HG03439 (cell line): ENCODE measurements around the gene TMIGD1.
A peak's percentile ranks its signal among the peaks of the same experiment; 100 is the strongest.

ENCODE experiments used
- ATAC-seq: cut with Tn5 transposase; IDR thresholded peaks from one replicate; pipeline ENCODE4 v1.9.1; 2021; ENCODE audit warnings: mild to moderate bottlenecking, moderate library complexity; ENCODE audit not compliant: unreplicated experiment

The TMIGD1 gene, protein sequence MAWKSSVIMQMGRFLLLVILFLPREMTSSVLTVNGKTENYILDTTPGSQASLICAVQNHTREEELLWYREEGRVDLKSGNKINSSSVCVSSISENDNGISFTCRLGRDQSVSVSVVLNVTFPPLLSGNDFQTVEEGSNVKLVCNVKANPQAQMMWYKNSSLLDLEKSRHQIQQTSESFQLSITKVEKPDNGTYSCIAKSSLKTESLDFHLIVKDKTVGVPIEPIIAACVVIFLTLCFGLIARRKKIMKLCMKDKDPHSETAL

DNA sequence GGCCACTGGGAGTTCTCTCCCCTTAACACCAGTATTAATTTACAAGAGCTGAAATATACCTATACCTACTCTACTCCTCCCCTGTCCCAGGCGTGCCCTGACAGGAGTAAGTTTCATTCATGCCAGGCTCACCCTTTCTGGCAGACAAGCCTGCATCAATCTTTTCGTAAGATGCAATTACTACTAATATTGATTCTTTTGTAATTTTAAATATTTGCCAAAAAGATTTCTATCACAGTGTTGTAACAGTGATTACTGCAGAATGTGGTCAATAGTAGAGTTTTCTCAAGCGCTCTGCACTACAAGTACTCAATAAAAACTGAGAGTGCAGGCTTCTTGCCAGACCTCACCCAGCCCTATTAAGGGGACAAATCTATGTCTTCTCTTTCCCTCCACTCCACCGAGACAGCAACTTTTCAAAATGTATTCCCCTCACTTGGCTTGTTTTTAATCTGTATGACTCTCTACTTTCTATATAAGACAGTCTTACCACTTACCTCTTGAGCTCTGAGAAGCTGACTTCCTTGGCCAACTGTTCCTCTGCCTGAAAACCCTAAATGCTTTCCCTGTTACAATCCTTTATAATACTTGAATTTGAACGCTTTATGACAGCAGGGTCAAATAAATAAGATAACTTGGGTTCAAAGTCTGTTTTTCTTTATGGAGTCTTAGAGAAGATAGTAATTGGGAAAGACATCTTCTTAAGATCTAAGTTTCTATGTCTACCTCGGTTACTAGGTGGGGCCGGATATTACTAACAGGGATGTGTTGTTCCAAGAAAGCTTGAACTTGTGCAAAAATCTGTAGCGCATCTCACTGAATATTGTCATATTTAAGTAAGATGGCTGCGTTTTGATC, at the start of gene TMIGD1:
TSS of gene TMIGD1 (minus strand) at position 555 of the 858 bp plus-strand sequence. CDS start 1,924 bp downstream, outside the sequence.
- no peak for ATAC-seq

DNA sequence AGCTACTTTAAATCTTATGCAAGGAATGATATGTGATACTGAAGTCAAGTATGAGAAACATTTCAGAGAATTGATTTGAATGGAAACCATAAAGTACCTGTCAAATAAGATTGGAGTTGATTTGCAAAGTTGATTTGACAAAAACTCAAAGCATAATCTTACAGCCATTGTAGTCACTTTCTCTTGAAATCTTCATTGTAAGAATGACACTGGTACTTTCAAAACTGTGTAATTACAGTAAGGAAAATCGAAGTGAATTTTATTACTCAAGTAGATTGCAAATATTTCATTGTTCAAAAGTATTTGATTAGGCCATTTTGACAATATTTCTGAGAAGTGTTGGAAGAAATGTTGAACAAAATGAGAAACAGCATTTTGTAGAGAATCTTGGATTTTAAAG, 48.5 kb upstream of the TMIGD1 start:
- no peak for ATAC-seq

DNA sequence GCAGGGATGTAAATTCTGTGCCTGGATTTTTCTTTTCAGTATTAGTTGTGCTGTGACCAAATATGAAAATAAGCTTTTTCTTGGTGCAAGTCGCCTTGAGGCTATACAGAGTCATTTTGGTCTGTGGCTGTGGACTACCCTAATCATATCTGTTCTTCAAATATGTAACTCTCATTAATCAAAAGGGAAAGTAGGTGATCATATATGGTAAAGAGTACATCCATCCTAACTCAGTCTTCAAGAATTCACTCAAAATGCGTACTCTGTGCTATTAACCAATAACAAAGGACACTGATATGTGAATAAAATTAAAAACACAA, 47.4 kb upstream of the TMIGD1 start:
- no peak for ATAC-seq

DNA sequence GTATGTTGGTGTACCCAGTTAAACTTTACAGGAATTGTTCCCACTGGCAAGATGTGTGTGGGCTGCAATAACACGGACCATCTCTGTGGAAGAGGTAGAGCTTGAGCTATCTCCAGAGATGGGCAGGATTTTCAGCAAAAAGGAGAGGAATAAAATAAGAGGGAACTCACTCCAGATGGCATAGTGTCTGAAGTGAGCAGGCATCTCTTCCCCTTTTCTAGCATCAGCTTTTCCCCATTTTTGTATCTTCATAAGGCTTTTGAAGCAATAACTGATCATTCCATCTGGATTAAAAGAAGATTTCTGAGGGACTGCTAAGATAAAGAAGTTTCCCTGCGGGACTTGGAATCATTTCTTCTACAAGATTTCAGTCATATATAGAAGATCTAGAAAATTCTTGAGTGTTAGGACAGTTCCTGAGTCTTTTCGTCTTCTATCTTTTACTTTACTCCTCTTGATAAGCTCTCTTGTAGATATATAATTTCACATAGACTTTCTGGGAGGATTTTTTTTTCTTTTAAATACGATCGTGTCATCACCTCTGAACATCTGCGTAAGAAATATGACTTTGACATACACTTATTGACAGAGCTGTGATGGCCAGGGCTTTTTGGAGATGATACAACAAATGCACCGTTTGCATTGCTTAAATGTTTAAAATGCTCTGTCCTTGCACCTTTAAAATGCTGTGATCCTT, 46.9 kb upstream of the TMIGD1 start:
- no peak for ATAC-seq

DNA sequence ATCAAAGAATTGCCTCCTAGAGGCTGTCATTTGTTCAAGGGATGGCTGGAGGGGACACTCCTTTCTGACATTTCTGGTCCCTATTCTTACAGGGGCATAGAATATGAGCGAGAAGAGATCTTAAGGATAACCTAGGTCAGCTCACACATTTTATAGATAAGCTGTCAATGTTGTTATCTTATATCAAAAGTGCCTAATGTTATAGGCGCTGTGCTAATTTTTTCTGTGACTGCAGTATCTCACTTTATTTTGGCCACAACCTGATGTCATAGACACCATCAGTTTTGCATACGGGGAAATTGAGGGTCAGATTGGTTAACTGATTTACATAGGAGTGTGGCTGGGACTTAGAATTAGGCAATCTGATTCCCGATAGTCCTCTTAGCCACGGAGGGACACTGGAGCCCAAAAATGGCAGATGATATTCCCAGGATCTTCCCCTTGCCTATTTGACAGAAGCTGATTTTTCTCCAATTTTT, 46.1 kb upstream of the TMIGD1 start:
- ATAC-seq, result peak; percentile 37

DNA sequence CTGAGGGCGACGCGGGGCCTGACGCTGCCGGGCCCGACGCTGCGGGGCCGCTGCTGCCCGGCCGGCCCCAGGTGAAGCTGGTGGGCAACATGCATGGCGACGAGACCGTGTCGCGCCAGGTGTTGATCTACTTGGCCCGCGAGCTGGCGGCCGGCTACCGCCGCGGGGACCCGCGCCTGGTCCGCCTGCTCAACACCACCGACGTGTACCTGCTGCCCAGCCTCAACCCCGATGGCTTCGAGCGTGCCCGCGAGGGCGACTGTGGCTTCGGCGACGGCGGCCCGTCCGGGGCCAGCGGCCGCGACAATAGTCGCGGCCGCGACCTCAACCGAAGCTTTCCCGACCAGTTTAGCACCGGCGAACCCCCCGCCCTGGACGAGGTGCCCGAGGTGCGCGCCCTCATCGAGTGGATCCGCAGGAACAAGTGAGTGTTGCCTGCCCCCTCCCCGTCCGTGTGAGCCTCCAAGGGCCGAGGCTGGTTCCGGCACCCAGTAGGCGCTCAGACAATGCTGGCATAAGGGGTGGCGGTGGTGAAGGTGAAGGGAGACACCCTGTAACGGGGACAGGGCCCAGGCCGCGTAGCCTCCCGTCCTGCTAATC, 45.5 kb upstream of the TMIGD1 start:
- ATAC-seq, result peak; percentile 23

DNA sequence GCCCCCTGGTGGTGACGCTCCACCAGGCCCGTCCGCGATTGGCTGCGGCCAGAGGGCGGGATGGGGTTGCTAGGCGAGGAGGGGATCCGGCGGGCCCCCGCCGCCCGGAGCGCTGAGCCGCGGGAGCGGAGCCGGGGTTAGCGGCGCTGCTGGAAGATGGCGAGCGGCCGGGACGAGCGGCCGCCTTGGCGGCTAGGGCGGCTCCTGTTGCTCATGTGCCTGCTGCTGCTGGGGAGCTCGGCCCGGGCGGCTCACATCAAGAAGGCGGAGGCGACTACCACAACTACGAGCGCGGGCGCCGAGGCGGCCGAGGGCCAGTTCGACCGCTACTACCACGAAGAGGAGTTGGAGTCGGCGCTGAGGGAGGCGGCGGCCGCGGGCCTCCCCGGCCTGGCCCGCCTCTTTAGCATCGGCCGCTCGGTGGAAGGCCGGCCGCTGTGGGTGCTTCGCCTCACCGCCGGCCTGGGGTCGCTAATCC, 45.0 kb upstream of the TMIGD1 start, which contains the start of gene CPD:
TSS of gene CPD (plus strand) at position 103 of the 478 bp plus-strand sequence. CDS start at position 157, 54 bp downstream.
- peak; percentile 85 for ATAC-seq

DNA sequence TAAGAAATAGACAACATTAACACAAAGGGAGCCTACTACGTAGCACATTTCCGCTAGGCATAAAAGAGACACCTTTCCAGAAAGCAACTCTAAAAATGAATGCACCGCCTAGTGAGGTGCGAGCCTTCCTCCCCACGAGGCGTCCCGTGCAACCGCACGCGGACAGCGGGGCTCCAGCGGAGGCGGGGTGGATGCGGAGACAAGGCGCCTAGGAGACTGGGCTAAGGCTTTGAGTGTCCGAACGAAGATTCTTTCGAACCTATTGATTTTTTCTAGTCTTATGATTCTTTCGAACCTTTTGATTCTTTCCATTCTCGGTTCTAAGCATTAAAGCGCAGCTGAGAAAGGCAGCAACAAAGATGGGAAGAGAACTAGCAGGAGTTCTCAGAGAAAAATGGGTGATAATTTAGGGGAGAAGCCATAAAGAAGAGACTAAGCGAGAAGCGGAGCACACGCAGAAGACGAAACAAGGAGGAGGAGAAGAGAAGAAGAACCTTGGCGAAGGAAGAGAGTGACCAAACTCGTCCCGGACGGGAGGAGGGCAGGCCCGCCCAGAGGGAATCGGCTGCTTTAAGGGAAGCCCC, 44.5 kb upstream of the TMIGD1 start:
- ATAC-seq, result peak; percentile 4

DNA sequence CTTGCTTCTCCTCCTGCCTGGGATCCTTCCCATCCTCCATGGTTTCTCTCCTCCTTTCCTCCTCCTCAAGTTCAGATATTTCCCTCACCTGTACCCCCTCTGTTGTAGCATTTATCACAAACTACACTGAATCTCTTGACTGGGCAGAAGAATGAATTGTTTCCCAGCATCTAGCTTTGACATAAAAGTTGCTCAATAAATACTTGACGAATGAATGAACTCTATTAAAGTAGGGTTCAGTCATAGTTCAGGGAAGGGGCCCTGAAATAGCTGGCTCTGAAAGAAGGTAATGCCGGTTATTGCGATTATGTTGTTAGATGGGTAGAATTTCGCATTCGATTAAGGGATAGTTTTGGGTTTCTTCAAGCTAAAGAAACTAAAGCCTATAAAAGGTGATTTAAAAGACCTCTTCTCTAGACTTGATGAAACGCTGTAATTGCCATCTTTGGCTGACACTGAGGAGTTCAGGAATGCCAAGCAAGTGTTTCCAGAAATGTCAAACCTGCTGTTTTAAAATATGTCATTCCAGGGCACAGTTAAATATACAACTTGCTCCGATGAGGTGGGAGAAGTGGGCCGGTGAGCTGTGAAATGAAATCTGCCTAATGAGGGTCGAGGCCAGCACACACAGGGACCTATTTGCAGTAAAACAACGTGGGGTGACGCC, 43.9 kb upstream of the TMIGD1 start:
- ATAC-seq, result no peak

DNA sequence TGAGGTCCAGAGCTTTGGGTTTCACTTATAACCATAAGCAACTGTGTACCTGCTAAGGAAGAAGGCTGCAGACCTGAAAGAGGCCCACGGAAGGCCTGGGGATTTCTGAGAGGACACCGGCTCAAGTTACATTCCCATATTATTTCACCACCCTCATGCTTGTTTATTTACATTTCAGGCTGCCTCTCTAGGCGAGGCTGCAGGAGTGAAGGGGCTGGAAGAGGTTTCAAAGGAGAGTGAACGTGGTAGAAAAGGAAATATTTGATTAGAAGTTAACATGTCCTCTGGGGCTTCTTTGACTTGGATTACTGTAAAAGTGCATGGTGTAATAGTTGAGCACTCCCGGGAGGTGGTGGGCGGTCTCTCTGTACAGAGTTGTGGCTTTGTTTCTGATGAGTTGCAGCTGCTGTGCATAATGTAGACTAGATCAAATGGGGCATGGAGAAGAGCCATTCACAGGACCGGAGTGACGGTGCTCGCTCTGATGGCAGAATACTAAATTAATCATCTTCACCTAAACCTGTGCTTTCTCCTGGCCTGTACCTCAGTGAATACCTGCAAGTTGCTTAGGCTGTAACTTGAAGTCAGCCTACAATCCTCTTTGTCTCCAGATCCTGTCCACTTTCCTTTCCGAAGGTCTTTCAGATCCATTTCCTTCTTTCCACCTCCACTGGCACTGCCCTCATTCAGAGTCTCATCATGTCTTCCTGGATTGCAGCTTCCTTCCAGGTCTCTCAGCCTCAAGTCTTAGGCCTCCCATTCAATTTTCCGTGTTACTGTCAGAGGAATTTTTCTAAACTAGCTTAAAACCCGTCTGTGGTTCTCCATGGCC, 43.0 kb upstream of the TMIGD1 start:
- ATAC-seq, result no peak

DNA sequence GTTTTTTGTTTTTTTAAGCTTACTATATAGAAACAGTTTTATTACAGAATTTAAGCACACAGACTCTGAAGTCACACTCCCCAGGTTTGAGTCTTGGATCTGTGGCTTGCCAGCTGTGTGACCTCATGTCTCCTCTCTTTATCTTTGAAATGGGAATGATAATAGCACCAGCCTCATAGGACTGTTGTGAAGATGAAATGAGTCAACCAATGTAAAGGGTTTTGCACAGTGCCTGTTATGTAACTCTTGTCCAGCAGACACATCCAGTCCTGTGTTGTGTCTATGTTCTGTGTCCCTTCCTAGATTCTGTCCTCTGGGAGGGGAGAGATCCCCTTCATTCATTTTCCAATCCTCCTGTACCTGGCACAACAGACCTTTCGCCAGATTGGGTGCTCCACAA, 41.8 kb upstream of the TMIGD1 start:
- no peak for ATAC-seq

DNA sequence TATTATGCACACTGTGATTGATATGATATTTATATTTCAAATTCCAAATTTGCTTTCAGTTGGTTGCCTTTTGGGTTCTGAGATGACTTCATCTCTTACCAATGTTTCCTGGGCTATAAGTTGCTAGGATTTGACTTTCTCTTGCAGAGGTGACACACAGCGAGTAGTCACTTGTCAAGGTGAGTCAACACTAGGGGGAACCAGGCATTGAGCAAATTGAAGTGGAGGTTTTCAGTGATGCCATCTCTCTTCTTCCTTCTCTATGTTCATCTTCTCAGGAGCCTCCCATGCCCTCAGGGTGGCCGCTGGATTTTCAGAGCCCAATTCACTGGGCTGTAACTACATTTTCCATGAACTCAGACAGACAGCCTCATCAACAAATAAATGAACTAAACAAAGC, 38.9 kb upstream of the TMIGD1 start:
- no peak for ATAC-seq

DNA sequence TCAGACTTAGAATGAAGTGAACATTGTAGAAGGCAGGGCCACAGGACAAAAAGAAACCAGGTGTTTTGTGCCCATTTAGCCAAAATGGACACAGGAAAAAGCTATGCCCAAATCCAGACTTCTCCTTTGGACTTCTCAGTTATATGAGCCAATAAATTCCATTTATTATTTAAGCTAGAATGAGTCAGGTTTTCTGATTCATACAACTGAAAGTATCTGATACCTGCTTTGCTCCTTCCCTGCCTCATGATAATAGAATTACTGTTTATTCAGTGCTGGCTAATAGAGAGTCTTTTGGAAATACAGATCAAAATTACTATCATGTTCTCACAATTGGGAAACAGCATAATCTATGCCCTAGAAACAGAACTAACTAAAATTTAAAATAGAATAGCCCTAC, 36.1 kb upstream of the TMIGD1 start:
- no peak for ATAC-seq

DNA sequence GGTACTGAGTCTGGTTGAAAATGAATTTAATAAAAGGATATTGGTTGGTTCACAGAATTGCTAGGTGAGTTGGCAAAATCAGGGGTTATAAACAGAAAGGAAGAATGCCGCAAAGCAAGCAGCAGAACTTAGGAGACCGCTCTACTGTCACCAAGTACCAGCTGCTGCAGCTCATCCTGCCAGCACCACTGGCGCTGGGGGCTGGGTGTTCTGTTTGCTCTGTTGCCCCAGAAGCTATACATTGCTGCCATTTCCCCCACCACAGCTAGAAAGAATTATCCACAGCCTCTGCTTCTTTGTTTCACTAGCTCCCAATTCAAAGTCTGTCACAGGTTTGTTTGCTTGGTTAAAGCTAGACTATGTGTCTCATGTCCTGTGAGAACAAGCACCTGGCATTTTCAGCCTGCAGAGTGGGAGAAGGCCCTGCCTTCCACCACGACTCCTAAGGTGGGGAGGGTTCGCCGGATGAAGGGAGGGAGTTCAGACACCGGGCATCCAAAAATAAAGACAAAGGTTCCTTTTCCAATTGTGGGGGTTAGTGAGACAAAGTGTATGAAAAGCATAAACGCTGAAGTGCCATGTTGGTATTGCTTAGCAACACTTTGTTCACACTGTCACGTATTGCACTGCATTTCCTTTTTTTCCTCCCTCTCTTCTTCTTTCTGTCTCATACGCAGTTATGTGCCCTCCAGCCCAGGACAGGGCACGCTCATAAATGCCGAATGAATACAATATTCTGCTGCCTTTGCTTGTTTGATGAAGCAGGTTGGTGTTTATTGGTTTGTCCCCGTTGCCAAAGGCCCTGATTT, 35.3 kb upstream of the TMIGD1 start:
- no peak for ATAC-seq

DNA sequence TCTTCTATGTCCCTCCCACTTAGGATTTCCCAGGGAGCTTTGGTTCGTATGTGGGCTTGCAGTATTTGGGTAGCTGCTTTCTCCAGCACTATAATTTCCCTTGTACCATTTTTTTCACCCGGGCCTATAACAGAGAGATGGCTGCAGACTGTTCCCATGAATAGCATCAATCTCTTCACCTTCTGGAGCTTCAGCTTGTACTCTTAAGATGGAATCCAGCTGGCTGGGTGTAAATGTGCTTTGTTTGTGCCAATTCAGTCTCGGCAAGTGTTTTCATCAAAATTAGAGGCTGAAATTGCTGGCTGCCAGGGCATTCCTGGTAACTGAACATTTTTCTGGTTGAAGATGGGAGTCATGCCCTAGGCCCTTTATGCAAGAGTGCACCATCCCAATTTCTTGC, 32.7 kb upstream of the TMIGD1 start:
- ATAC-seq, result no peak

DNA sequence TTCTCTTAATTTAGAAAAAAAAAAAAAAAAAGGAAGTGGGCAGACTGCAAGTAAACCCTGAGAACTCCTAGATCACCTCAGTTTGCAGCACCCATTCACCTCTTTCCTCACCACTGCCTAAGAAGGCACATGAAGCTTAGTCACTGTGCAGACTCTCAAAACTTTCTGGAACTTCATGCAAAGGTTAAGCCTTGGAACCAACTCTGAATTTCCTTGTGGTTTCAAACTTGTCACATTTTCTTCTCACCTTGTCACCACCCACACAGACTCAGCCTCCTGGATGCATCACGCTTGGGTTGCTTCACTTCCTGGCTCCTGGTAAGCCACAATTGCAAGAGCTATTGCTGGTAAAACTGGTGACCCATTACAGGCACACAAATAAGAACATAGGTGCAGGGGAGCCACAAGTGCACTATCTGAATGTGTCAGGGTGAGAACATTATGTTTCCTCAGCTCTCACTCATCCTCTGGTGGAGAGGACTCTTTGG, 29.9 kb upstream of the TMIGD1 start:
- ATAC-seq, result peak; percentile 70

DNA sequence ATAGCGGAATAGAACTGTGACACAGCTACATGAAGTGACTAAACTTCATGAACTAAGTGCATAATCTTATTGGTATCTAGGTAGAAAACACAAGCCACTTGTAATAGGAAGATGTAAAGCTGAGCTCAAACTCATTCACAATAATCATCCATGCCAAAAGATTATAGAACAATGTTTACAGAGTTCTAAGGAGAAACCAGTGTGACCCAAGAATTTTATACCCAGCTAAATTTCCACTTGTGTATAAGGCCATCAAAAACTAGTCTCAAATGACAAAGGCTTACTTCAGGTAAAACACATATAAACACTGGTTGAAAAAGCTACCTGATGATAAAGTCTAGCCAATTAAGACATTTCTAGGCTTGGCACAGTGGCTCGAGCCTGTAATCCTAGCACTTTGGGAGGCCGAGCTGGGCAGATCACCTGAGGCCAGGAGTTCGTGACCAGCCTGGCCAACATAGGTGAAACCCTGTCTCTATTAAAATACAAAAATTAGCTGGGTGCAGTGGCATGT, 28.0 kb upstream of the TMIGD1 start:
- no peak for ATAC-seq
